Lung microvascular endothelial cell (primary cell): Measurements from ENCODE around the gene RAP1GDS1. TPM values are rescaled to one million over a fixed set of nuclear protein-coding genes. Genes with fewer than 3 reads are reported as not detected.
"Not testable (repeated sequence)": the region's sequence is repeated elsewhere in the genome, so short reads cannot be mapped to it uniquely, and the experiment has no call there.

ENCODE experiments used
- DNase-seq, 2 donors: peaks; one replicate each; pipeline versions ENCODE4 v3.0.0 to v3.0.0-alpha.2; 2010; ENCODE audit warnings: low read depth in 2 of 2
- total RNA-seq: library from RNA; depleted of rRNA; stranded (reverse); fragments of >200 nt; gene quantifications from 2 replicates; pipeline ENCODE4 v1.2.1, GENCODE V29; 2014

RAP1GDS1 gene
- total RNA-seq, 1 donor from 2014 or later: 44.8 TPM

DNA sequence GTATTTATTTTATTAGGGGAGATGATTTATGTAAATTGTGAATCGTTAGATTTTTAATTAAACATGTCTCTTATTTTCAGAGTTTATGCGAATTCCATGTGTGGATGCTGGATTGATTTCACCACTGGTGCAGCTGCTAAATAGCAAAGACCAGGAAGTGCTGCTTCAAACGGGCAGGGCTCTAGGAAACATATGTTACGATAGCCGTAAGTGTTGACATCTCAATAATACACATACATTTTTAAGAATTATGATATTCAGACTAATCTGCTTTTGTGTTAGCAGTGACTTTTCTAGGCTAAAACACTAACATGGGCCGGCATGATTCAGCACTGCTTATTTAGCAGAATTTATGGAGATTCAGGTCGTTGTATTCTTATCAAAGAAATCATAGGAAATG, 91.2 kb downstream of the RAP1GDS1 start:
- DNase-seq: peak; percentile 54 to 58

DNA sequence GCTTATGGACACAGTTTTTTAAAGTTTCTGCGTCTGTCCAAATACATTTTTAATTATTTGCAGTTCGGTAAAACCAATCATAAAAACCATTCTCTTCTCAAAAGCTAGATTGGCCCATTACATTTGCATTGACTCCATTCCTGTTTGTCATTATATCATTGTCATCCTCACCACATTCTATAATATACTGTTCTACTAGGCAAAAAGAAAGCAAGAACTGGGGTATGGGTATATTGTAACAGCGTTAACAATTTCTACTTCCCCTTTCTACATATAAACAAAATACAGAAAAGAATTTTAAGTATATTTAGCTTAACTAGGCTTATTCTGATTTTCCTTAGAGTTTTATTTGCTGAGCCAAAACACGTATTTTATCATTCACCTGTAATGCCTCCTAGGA, 91.8 kb downstream of the RAP1GDS1 start:
- DNase-seq: no peak

DNA sequence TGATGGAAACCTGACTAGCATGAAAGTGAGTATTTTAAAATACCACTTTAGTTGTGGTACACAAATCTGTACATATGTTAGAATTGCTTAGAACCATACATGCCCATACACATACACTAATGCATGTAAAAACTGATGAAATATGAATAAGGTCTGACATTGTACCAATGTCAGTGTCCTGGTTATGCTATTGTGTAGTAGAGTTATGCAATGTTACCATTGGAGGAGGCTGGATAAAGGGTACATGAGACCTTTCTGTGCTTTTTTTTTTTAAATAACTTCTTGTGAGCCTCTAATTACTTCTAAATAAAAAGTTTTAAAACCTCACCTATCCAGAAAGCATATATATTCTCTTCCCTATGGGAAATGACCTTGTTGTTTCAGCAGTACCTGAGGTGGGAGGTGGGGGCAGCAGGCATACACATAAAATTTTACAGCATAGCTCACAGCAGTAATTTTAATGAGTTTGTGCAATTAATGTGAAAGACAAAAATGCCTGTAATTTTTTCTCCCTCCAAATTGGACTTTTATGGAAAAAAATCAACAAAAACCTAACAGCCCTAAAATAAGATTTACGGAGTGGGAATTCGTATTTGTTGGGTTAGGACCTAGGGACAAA, 97.6 kb downstream of the RAP1GDS1 start:
- DNase-seq: no peak

DNA sequence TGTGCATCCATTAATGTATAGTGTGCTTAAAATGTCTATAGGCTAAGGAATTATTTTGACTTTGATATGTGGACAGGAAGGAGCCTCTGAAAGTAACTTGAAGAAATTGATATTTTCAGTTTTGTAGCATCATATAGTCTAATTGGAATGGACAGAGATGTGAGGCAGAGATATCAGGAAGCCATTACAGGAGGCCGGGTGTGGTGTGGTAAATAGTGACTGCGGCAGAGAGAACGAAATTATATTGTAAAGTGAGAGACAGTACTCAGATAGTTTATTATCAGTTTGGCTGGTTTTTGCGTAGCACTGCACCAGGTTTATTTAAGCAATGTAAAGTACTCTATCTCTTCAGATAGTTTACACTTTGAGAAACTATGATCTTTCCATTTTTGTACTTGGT, 98.5 kb downstream of the RAP1GDS1 start:
- DNase-seq: no peak

DNA sequence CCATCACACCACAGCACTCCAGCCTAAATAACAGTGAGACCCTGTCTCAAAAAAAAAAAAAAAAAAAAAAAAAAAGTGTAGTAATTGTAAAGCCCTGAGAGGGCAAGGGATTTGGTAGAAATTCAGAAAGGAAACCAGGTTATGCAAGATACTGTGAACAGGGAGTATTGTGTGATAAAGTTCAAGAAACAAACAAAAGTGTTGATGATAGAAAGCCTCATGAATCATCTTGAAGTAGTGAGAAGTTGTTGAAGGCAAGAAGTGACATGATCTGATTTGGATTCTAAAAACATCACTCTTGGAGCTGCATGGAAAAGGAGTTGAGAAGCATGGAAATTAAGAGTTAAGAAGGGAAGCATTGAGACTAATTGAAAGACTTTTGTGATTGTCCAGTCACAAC, 102.2 kb downstream of the RAP1GDS1 start:
- DNase-seq: no peak

DNA sequence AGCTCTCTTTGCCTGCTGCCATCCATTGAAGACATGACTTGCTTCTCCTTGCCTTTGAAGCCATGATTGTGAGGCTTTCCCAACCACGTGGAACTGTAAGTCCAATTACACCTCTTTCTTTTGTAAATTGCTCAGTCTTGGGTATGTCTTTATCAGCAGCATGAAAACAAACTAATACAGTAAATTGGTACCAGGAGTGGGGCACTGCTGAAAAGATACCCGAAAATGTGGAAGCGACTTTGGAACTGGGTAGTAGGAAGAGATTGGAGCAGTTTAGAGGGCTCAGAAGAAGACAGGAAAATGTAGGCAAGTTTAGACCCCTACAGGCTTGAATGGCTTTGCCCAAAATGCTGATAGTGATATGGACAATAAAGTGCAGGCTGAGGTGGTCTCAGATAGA, 105.1 kb downstream of the RAP1GDS1 start:
- not testable (repeated sequence) for DNase-seq

DNA sequence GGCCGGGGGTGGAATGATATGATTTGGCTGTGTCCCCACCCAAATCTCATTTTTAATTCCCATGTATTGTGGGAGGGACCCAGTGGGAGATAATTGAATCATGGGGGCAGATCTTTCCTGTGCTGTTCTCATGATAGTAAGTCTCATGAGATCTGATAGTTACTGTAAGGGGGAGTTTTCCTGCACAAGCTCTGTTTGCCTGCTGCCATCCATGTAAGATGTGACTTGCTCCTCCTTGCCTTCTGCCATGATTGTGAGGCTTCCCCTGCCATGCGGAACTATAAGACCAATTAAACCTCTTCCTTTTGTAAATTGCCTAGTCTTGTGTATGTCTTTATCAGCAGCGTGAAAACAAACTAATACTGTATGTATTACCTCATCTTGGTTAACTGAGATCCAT, 106.8 kb downstream of the RAP1GDS1 start:
- DNase-seq: not testable (repeated sequence)

DNA sequence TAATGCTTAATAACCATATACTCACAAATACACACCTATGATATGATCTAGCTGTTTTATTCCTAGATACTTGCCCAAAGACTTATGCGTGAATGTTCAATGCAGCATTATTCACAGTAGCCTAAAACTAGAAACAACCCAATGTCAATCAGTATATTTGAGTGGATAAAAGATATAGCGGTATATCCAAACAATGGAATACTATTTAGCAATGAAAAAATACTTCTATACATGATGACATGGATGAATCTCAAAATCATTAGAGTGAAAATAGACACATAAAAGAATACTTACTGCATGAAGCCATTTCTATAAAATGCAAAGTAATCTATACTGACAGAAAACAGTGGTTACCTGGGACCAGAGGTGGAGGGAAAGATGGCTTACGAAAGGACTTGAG, 108.1 kb downstream of the RAP1GDS1 start:
- no peak for DNase-seq

DNA sequence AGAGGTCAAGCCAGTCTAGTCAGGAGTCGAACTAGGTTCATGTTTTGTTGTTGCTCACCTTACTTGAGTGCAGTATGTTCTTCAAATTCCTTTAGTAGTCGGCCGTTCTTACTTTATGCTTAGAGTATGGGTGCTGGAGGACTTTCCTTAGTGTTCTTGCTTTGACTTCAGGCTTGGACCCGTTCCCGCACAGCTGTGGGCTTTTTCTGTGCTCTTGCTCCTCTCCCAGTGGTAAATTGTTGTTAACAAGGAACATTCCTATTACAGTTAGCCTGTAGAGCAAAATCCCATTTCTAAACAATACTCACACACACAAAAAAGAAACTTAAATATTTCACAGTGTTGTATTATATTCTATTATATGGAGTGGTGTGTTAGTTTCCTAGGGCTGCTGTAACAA, 113.5 kb downstream of the RAP1GDS1 start:
- DNase-seq: no peak

DNA sequence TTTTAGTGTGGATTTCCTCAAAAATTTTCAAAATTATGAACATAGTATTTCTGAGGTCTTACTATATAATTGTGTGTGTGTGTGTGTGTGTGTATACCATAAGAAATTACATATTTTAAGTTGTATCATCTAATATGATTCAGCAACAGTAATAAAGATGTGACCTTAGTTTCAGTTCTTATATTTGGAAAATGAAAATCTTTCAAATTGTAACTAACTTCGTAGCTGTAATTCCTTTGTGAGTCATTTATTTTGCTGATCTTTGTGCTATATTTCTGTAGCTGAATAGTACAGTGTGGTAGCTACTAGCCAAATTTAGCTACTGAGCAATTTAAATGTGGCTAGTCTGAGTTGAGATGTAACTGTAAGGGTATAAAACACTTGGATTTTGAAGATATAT, 116.4 kb downstream of the RAP1GDS1 start:
- DNase-seq: peak; percentile 3 to 12

DNA sequence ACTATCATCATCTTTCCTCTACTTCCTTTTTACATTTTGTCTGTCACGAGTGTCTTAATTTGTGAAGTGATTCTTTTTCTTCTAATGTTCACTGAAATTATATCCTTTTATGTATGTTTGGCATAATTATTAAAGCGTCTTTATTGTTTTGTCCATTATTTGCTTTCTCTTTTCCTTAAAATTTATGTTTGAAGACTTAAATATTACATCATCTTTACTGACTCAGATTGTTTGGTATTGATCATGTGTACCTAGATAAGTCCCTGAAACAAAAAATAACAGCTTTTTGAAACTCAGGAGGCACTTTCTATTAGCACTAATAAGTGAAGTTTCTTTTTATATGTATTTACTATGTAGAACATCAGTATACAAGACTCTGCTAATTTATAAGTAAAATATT, 120.1 kb downstream of the RAP1GDS1 start:
- DNase-seq: no peak

DNA sequence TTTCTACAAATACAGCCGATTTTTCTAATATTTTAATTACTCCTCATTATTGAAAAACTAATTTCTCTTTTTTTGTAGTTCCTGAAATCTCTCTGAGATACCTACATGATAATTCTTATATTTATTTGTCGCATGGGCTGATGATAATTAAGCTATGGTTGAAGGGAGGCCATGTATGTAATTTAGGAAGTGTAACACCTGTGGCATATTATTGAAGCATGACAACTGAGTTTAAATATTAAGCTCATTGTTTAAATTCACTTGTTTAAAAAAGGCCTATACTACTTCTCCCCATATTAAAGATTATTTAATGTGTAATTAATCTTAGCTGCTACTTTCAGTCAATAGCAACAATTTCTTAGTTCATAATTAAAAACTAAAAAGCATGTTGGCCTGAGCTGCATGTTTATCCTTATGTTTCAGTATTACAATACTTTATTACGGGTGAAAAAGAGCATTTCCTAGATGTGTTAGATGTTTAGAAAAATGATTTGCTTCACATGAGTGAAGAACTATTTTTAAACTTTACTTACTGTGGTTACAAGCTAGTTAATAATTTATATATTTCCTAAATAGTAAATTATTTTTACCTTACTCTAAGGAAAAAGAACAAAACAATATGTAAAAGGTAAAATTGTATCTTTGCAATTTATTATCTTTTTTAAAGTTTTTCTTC, 122.4 kb downstream of the RAP1GDS1 start:
- no peak for DNase-seq

DNA sequence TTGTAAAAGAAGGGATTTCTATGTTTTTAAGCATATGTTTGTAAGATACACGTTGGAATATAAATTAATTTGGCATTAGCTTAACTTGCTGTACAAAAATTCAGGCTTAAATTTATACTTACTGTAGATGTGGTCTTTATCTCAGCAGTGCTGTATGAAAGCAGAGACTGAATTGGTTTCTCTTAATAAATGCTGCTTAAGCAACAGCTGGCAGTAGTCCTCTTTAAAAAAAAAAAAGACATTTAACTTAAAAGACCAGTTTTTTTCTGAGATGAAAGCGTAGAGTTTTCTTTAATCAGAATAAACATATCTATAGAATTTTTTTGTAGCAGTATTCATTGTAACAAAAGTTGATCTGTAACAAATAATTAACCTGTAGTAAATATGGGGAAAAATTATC, 124.6 kb downstream of the RAP1GDS1 start:
- no peak for DNase-seq

DNA sequence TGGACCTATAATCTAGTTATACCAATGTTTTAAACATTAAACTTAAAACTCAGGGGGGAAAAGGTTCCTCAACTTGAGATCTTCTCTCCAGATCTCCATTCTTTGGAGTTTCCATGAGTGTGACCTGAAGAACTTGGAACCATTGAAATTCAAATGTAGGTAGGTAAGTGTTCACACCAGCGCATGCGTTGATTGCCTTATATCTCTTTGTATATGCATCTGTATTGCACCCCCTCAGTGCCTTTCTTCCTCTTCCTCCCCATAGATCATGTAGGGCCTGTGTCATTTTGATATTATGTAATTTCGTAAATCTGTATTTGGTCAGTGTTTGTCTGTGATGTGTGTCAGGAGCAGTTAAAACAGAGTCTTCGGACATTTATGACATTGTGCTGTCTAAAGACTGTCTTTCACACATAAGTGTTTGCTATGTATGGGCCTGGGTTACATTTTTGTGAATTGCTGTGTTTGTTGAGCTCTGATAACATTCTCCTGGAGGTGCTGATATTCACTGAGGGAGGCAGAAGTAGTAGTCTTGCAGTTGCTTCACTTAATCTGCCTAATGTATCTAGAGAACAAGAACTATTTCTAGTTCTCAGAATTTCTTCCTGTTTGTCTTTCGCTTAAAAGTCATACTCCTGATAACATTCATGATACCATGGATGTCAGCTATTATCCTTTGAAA, 126.3 kb downstream of the RAP1GDS1 start:
- DNase-seq: no peak

DNA sequence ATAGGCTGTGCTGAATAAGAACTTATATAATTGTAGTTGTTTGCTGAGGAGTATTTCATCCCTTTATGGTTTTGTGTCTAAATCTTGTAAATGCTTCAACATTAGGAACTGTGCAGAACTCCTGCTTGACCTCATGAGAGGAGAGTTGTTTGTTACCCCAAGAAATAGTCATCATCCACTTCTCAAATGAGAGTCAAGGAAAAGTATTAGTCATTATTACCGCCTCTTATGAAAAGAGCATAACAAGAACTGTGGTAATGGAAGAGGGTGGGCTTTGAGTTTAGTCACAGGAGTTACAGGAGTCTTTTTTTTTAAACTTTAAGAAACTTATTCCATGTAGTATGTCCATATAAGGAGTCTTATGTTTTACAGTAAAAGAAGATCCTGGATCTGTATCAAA, 132.9 kb downstream of the RAP1GDS1 start:
- DNase-seq: no peak

DNA sequence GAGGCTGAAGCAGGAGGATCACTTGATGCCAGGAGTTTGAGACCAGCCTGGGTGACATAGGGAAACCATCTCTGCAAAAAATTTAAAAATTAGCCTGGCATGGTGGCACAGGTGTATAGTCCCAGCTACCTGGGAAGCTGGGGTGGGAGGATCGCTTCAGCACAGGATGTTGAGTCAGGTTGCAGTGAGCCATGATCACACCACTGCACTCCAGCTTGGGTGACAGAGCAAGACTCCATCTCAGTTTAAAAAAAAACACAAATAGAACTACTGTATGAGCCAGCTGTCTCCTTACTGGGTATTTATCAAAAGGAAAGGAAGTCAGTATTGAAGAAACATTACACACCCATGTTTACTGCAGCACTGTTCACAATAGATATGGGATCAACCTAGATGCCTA, 138.7 kb downstream of the RAP1GDS1 start:
- no peak for DNase-seq

DNA sequence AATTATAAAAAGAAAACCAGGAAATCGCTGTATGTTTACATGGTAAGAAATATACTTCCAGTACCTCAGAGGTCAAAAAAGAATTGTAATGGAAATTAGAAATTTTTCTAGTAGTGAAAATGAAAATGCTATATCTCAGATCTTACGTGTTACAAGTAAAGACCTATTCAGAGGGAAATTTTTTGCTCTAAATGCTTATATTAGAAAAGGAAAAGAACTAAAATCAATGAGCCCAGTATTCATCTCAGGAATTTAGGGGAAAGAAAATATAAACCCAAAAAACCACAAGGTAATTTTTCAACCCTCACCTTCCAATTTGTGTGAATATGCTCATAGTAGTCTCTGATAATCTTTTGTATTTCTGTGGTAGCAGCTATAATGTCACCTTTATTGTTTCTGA, 145.6 kb downstream of the RAP1GDS1 start:
- no peak for DNase-seq

DNA sequence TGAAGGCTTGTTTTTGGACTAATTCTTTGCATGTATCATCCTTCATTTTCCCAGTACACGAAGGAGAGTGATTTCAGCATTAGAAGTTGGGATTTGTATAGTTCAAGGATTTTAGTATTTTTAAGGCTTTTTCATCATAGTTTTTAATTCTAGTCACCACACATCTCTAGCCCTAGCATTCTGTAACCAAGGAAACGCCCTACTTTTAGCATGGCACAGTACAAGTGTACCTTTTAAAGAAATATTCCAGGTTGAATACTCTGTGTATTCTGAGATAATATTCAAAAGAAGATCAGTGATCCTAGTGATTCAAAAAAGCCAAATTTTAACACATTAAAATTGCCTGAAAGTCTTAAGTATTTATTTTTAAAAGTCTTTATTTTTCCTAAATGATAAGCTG, 150.5 kb downstream of the RAP1GDS1 start:
- no peak for DNase-seq

DNA sequence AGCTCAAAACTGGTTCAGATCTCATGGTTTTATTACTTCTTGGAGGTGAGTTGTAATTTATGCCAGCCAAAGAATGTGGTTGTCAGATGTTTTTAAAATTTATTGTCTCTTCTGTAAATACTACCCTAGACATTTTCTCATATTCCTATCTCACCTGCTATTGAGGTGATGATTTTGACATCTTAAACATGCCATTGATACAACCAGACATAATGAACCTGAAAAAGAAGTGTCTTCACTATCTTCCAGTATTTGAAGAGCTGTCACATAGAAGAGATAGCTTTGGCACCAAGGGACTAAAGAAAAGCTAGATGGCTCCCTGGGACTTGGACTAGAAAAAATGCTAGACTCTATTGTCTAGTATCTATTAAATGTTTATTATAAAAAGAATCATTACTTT, 155.7 kb downstream of the RAP1GDS1 start:
- no peak for DNase-seq

DNA sequence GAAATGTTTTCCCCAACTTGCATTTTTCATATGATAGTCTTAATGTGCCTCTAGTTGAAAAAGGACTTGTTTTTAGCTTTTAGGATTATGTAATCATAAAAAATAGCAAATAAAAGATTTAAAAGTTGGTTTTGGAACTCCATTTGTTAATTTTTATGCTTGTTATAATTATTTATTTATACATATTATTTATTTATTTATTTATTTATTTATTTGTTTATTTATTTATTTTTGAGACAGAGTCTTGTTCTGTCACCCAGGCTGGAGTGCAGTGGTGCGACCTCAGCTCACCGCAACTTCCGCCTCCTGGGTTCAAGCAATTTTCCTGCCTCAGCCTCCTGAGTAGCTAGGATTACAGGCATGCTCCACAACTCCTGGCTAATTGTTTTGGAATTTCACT, 159.0 kb downstream of the RAP1GDS1 start:
- DNase-seq: not testable (repeated sequence)

DNA sequence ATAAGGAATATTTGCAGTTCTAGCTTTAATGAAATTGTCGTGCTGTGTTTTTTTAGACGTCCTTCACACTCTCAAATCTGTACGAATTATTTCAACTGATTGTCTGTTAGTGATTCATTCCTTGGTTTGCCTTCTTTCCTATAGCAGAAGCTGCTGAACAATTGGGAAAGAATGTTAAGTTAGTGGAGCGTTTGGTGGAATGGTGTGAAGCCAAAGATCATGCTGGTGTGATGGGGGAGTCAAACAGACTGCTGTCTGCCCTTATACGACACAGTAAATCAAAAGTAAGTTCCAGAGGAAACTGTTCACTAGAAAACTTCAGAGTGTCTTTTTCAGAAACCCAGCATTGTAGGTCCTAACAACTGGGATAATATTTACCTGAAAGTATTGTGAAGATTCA, 159.9 kb downstream of the RAP1GDS1 start:
- no peak for DNase-seq

DNA sequence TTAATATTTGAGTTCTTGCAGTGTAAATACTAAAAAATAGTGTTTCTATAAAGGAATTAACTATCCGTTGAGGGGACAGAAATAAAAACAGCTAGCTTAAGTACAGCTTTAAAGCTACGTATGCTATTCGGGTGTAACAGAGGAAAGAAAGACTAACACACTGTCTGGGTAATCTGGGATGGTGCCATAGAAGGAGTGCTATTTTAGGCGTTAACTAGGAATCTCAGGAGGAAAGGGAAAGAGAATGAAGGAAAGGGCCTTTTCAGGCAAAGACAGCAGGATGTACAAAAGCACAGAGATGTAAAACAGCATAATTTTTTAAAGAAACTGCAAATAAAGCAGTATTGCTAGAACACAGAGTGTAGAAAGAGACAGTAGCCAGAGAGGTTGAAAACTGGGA, 161.8 kb downstream of the RAP1GDS1 start:
- DNase-seq: no peak
